ENCODE data around the gene MYO10.
"Not testable (repeated sequence)": the region's sequence is repeated elsewhere in the genome, so short reads cannot be mapped to it uniquely, and the experiment has no call there.

Gene MYO10

GRCh38 chr5:16792598-16793275 lies 143.4 kb downstream of the MYO10 start:
- in situ Hi-C loops (cut with HindIII; ENCODE audit: low sequenced_read_pairs), result no loop called here

GRCh38 chr5:16791904-16792597 lies 144.0 kb downstream of the MYO10 start:
- in situ Hi-C loops (cut with HindIII; ENCODE audit: low sequenced_read_pairs), result no loop called here

- in situ Hi-C loops (cut with HindIII; ENCODE audit: low sequenced_read_pairs), result no loop called here
These were observed 144.9 kb downstream of the MYO10 start for GRCh38 chr5:16791036-16791705.

- in situ Hi-C loops (cut with HindIII; ENCODE audit: low sequenced_read_pairs), result no loop called here
These were observed 147.1 kb downstream of the MYO10 start for GRCh38 chr5:16788957-16789356.

GRCh38 chr5:16787278-16787677 lies 148.8 kb downstream of the MYO10 start:
- in situ Hi-C loops (cut with HindIII; ENCODE audit: low sequenced_read_pairs), result no loop called here

- in situ Hi-C loops (cut with HindIII; ENCODE audit: low sequenced_read_pairs), result no loop called here
These were observed 151.0 kb downstream of the MYO10 start for GRCh38 chr5:16784843-16785791.

GRCh38 chr5:16784088-16784487 lies 152.0 kb downstream of the MYO10 start:
- in situ Hi-C loops (cut with HindIII; ENCODE audit: low sequenced_read_pairs), result no loop called here

GRCh38 chr5:16781828-16782626 lies 154.1 kb downstream of the MYO10 start:
- in situ Hi-C loops (cut with HindIII; ENCODE audit: low sequenced_read_pairs), result no loop called here

- in situ Hi-C loops (cut with HindIII; ENCODE audit: low sequenced_read_pairs), result no loop called here
These were observed 155.8 kb downstream of the MYO10 start for GRCh38 chr5:16780325-16780724.

GRCh38 chr5:16777432-16777831 lies 158.7 kb downstream of the MYO10 start:
- in situ Hi-C loops (cut with HindIII; ENCODE audit: low sequenced_read_pairs), result no loop called here

- in situ Hi-C loops (cut with HindIII; ENCODE audit: low sequenced_read_pairs), result no loop called here
These were observed 159.4 kb downstream of the MYO10 start for GRCh38 chr5:16776611-16777251.

GRCh38 chr5:16774806-16775205 lies 161.3 kb downstream of the MYO10 start:
- in situ Hi-C loops (cut with HindIII; ENCODE audit: low sequenced_read_pairs), result no loop called here

- in situ Hi-C loops (cut with HindIII; ENCODE audit: low sequenced_read_pairs), result no loop called here
These were observed 162.1 kb downstream of the MYO10 start for GRCh38 chr5:16773991-16774390.

GRCh38 chr5:16772556-16772955 lies 163.5 kb downstream of the MYO10 start:
- in situ Hi-C loops (cut with HindIII; ENCODE audit: low sequenced_read_pairs), result no loop called here

GRCh38 chr5:16768184-16768583 lies 167.9 kb downstream of the MYO10 start:
- in situ Hi-C loops (cut with HindIII; ENCODE audit: low sequenced_read_pairs), result no loop called here

GRCh38 chr5:16763211-16763610 lies 172.9 kb downstream of the MYO10 start:
- in situ Hi-C loops (cut with HindIII; ENCODE audit: low sequenced_read_pairs), result loop anchor here (5.0 kb wide), 1 partner anchor 76 kb away; no protein-coding TSS in a partner anchor

- in situ Hi-C loops (cut with HindIII; ENCODE audit: low sequenced_read_pairs), result no loop called here
These were observed 176.8 kb downstream of the MYO10 start for GRCh38 chr5:16759147-16759773.

GRCh38 chr5:16757989-16758501 lies 178.0 kb downstream of the MYO10 start:
- in situ Hi-C loops (cut with HindIII; ENCODE audit: low sequenced_read_pairs), result no loop called here

GRCh38 chr5:16757577-16757976 lies 178.5 kb downstream of the MYO10 start:
- in situ Hi-C loops (cut with HindIII; ENCODE audit: low sequenced_read_pairs), result not testable (repeated sequence)
